ENCODE data around the gene PALB2.

- no peak for TF ChIP-seq POLR2A (IDR thresholded peaks at IDR 0.05)
- TF ChIP-seq, protein P1, sequence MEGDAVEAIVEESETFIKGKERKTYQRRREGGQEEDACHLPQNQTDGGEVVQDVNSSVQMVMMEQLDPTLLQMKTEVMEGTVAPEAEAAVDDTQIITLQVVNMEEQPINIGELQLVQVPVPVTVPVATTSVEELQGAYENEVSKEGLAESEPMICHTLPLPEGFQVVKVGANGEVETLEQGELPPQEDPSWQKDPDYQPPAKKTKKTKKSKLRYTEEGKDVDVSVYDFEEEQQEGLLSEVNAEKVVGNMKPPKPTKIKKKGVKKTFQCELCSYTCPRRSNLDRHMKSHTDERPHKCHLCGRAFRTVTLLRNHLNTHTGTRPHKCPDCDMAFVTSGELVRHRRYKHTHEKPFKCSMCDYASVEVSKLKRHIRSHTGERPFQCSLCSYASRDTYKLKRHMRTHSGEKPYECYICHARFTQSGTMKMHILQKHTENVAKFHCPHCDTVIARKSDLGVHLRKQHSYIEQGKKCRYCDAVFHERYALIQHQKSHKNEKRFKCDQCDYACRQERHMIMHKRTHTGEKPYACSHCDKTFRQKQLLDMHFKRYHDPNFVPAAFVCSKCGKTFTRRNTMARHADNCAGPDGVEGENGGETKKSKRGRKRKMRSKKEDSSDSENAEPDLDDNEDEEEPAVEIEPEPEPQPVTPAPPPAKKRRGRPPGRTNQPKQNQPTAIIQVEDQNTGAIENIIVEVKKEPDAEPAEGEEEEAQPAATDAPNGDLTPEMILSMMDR (IDR thresholded peaks at IDR 0.05), result no peak
These were observed 31.2 kb downstream of the PALB2 start for GRCh38 chr16:23609929-23610328.

All from vagina (tissue), 2 donors.